ENCODE data around the gene EEPD1. TPM values are rescaled to one million over a fixed set of nuclear protein-coding genes. Genes with fewer than 3 reads are reported as not detected.
"Not testable (repeated sequence)": the region's sequence is repeated elsewhere in the genome, so short reads cannot be mapped to it uniquely, and the experiment has no call there.

Gene EEPD1
- total RNA-seq, 1 donor from 2014 or later: 8.7 TPM

DNA sequence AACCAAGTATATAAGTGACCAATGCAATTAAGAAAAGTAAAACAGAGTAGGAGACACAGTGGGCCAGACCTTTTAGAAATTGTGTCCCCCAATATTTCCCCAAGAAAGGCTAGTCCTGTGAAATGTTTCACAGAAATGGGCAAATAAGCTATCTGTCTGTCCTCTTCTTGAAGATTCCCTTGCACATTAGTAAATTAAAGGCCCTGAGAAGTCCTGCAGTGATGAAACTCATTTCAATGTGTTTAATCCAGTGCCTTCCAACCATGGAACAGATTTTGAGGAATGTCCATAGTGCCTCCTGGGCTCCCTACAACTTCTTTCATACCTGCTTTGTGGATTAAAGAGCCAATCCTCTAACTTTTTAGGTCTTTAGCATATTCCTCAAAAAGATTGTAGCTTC is 11.2 kb upstream of the EEPD1 start:
- TF ChIP-seq, protein P1, sequence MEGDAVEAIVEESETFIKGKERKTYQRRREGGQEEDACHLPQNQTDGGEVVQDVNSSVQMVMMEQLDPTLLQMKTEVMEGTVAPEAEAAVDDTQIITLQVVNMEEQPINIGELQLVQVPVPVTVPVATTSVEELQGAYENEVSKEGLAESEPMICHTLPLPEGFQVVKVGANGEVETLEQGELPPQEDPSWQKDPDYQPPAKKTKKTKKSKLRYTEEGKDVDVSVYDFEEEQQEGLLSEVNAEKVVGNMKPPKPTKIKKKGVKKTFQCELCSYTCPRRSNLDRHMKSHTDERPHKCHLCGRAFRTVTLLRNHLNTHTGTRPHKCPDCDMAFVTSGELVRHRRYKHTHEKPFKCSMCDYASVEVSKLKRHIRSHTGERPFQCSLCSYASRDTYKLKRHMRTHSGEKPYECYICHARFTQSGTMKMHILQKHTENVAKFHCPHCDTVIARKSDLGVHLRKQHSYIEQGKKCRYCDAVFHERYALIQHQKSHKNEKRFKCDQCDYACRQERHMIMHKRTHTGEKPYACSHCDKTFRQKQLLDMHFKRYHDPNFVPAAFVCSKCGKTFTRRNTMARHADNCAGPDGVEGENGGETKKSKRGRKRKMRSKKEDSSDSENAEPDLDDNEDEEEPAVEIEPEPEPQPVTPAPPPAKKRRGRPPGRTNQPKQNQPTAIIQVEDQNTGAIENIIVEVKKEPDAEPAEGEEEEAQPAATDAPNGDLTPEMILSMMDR (IDR thresholded peaks at IDR 0.05; ENCODE audit: insufficient read depth, low read length, poor library complexity, severe bottlenecking): no peak
- Histone ChIP-seq H3K4me3 (ENCODE audit: low read depth, low read length) (no peak overlapping the region), H3K36me3 (ENCODE audit: control insufficient read depth, insufficient read depth, low read length) (no peaks in the 10 kb centered on the region), H3K27me3 (ENCODE audit: control insufficient read depth, insufficient read depth, low read length) (no peaks in the 10 kb centered on the region)
- DNase-seq (ENCODE audit: low read depth): no peak

DNA sequence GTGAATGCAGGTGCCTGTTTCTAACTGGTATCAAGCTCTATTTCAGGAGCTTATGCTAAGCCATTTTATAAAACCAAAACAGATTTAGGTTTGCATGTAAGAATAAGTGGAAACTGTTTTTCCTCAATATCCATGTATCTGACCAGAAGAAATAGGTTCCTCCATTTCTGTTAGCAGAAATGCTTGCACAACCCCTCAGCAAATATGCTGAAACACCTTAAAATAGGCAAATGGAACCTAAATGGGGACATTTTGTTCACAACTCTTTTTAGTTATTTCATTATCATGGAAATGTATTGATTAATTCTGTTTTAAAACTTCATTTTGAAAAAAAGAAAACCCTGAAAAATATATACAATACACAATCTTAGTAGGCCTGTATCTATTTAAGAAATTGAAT is 8.9 kb upstream of the EEPD1 start:
- no peaks in the 10 kb centered on the region for H3K36me3 ChIP-seq (ENCODE audit: control insufficient read depth, insufficient read depth, low read length)
- TF ChIP-seq, protein P1 (IDR thresholded peaks at IDR 0.05; ENCODE audit: insufficient read depth, low read length, poor library complexity, severe bottlenecking): no peak
- DNase-seq (ENCODE audit: low read depth): no peak
- H3K4me3 ChIP-seq (ENCODE audit: low read depth, low read length): no peak overlapping the region
- no peaks in the 10 kb centered on the region for H3K27me3 ChIP-seq (ENCODE audit: control insufficient read depth, insufficient read depth, low read length)

DNA sequence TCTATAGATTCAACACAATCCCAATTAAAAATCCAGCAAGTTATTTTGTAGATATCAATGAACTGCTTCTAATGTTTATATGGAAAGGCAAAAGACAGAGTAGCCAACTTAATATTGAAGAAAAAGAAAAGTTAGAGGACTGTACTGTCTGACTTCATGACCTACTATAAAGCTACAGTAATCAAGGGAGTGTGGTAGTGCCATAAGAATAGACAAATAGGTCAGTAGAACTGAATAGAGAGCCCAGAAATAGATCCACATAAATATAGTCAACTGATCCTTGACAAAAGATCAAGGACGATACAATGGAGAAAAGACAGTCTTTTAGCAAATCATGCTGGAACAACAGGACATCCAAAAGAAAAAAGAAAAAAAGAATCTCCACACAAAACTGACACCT is 7.4 kb upstream of the EEPD1 start:
- no peaks in the 10 kb centered on the region for H3K36me3 ChIP-seq (ENCODE audit: control insufficient read depth, insufficient read depth, low read length)
- DNase-seq (ENCODE audit: low read depth): no peak
- no peaks in the 10 kb centered on the region for H3K27me3 ChIP-seq (ENCODE audit: control insufficient read depth, insufficient read depth, low read length)
- TF ChIP-seq, protein P1 (IDR thresholded peaks at IDR 0.05; ENCODE audit: insufficient read depth, low read length, poor library complexity, severe bottlenecking): no peak
- H3K4me3 ChIP-seq (ENCODE audit: low read depth, low read length): no peak overlapping the region

DNA sequence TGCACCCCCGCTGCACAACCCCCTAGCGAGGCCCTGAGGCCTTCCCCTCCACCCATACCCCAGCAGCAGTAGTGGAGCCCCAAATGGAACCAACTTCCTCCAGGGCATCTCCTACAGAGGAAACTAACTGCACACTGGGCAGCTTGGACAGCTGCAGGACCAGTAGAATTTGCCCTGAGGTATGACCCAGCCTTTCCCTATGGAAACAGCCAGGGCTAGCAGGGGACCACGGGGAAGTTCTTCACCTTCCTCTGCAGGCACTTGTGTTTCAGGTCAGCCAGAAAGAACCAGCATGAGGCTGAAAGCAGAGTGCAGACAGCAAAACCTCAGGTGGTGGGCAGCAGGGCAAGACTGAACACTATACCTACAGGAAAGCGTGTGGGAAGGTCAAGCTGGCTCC is 5.7 kb upstream of the EEPD1 start:
- TF ChIP-seq, protein P1 (IDR thresholded peaks at IDR 0.05; ENCODE audit: insufficient read depth, low read length, poor library complexity, severe bottlenecking): no peak
- no peaks in the 10 kb centered on the region for H3K27me3 ChIP-seq (ENCODE audit: control insufficient read depth, insufficient read depth, low read length)
- H3K4me3 ChIP-seq (ENCODE audit: low read depth, low read length): no peak overlapping the region
- H3K36me3 ChIP-seq (ENCODE audit: control insufficient read depth, insufficient read depth, low read length): no peaks in the 10 kb centered on the region
- DNase-seq (ENCODE audit: low read depth): no peak

DNA sequence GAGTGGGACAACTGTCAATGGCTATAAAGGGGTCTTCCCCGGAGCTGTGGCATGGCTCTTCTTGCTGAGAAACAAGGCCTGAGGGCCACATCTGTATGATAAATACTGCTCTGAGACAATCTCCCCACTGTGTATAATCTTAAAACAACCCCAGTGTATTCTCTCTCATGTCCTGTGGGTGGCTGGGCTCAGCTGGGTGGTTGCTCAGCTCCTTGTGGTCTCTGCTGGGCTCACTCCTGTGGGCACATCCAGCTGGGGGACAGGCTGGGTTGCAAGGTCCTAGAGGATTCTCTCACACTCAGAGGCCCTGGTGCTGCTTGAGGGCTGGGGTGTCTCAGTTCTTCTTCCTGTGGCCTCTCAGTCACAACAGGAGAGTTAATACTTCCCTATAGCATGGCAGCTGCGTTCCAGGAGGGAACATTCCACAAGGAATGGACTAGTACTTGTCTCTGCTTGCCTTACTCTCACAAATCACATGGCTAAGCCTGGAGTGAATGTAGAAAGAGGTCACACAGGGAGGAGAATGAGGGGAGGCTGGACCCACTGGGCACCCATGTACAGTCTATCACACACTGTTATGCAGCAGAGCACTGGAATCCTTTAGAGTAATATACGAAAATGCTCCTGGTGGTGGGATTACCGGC is 4.5 kb upstream of the EEPD1 start:
- no peaks in the 10 kb centered on the region for H3K36me3 ChIP-seq (ENCODE audit: control insufficient read depth, insufficient read depth, low read length)
- H3K27me3 ChIP-seq (ENCODE audit: control insufficient read depth, insufficient read depth, low read length): no peaks in the 10 kb centered on the region
- TF ChIP-seq, protein P1 (IDR thresholded peaks at IDR 0.05; ENCODE audit: insufficient read depth, low read length, poor library complexity, severe bottlenecking): no peak
- H3K4me3 ChIP-seq (ENCODE audit: low read depth, low read length): no peak overlapping the region
- no peak for DNase-seq (ENCODE audit: low read depth)

DNA sequence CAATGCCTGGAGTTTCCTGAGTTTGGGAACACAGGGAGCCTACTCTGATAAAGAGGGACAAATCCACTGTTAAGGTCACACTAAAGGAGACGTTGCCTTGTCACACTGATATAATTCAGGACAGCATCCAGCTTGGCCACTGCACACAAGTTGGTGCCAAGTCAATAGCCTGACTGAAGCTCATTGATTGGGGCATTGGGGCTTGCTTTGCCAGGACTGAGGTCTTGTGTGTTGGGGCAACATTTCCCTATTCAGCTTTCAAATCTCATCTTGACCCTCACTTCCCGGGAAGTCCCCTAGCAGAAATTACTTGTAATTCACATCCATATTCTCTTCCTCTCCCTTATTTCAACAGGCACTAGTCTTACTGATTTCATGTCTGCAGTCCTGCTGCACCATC is 3.8 kb upstream of the EEPD1 start:
- H3K4me3 ChIP-seq (ENCODE audit: low read depth, low read length); DNase-seq (ENCODE audit: low read depth); H3K36me3 ChIP-seq (ENCODE audit: control insufficient read depth, insufficient read depth, low read length); H3K27me3 ChIP-seq (ENCODE audit: control insufficient read depth, insufficient read depth, low read length): not testable (repeated sequence)
